Activated CD4-positive, alpha-beta T cell treated with anti-CD3 and anti-CD28 coated beads for 36 hours (primary cell): ENCODE results near the gene PAH. TPM values are rescaled to one million over a fixed set of nuclear protein-coding genes. Genes with fewer than 3 reads are reported as not detected.

Source experiments
- ATAC-seq: fragments of 200-7000 bp; cut with Tn5 transposase; one replicate; pipeline ENCODE4 v1.10.0; 2021; ENCODE audit warnings: mild to moderate bottlenecking, moderate library complexity
- CTCF ChIA-PET: fragments of 350-600 bp; sonication (Branson Sonifier 250); formaldehyde crosslinking; loops from one replicate; lab custom pipeline; 2021; ENCODE audit warnings: antibody characterized with exemption; lab: Charles Lee
- POLR2A ChIA-PET: fragments of 350-600 bp; sonication (Branson Sonifier 250); formaldehyde crosslinking; loops from one replicate; lab custom pipeline; 2021; ENCODE audit warnings: antibody characterized with exemption, inconsistent platforms; lab: Charles Lee
- DNase-seq: peaks from one replicate; pipeline ENCODE4 v3.0.0-alpha.2; 2020
- H3K27ac Mint-ChIP-seq: one replicate; pipeline ENCODE4 v1.8.0; 2021; ENCODE audit warnings: mixed read lengths
- H3K27me3 Mint-ChIP-seq: one replicate; pipeline ENCODE4 v1.8.0; 2021; ENCODE audit warnings: mixed read lengths
- H3K36me3 Mint-ChIP-seq: one replicate; pipeline ENCODE4 v1.8.0; 2021; ENCODE audit warnings: low read depth, mixed read lengths
- H3K4me1 Mint-ChIP-seq: one replicate; pipeline ENCODE4 v1.8.0; 2021; ENCODE audit warnings: mixed read lengths
- H3K4me3 Mint-ChIP-seq: one replicate; pipeline ENCODE4 v1.8.0; 2021; ENCODE audit warnings: mild to moderate bottlenecking, moderate library complexity, mixed read lengths
- H3K9me3 Mint-ChIP-seq: one replicate; pipeline ENCODE4 v1.8.0; 2021; ENCODE audit warnings: low read depth, mixed read lengths
- intact Hi-C, 2 experiments: fragments of 100-400 bp; cut with DNase I in 1 of 2; cut with micrococcal nuclease in 1 of 2; formaldehyde crosslinking; loops; one replicate each; pipeline versions ENCODE4 v1.14.2 to v1.15.1; 2022 to 2024; cut with DNase I, micrococcal nuclease
- total RNA-seq, 2 experiments: library from RNA; stranded (reverse); gene quantifications; one replicate each; pipeline ENCODE4 v1.2.3, GENCODE V29; 2021

Gene PAH
- total RNA-seq, 2 experiments from 2014 or later, result not detected

DNA sequence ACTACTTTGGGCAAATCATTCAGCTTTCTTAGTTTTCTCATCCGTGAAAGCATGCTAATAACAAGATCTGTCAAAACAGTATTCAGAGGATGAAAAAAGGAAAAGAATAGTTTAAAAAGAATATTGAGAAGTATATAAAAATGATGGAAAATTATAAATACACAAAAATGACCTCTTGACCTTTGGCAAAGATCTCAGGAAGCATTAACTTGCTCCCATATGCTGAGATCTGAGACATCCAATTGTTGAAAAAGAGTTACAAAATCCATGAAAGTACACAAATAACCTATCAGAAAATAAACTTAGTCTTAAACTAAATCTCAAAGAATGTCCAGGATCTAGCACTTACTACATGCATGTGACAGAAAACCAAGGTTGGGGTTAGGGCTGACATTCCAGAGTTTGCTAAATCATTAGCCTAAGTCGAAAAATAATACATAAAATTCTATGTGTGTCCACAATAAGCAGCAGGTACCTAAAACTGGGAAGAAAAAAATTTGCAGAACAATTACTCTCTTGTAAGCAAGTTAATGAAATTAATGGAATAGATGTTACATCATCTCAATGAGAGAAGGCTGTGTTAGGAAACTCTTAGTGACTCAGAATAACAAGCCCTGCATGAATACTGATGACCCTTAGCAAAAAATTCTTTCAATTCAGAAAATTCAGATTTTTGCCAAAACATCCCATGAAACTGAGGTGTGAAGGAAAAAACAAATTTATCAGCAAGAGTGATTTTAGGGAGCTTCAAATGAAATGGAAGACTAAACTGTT is 3.4 kb downstream of the PAH start:
- ChIA-PET POLR2A (no interaction called here), CTCF (no interaction called here)
- Mint-ChIP-seq H3K36me3 (no peaks in the 10 kb centered on the region), H3K4me1 (peaks cover 6% of the 10 kb centered on the region), H3K9me3 (no peaks in the 10 kb centered on the region), H3K27ac (no peak overlapping the region), H3K27me3 (peaks cover 15% of the 10 kb centered on the region), H3K4me3 (no peak overlapping the region)
- intact Hi-C loops, result no loop called here
- ATAC-seq (no peak), DNase-seq (no peak)

DNA sequence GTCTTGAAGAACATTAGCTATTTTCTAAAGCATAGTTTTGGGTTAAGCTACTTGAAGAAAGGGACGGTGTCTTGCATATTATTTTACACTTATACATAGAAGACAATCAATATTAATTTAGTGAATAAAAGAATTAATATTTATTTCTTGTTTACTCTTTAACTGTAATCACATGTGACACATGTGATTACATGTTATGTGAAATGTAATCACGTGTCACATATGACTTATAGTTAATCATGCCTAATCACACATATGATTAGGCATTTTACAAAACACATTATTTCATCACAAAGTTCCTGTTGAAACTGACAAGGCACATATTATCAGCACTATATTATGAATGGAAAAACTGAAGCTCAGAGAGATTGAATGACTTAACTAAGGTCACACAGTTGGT is 4.8 kb downstream of the PAH start:
- Mint-ChIP-seq H3K27ac (no peak overlapping the region), H3K9me3 (no peaks in the 10 kb centered on the region), H3K27me3 (peaks cover 11% of the 10 kb centered on the region), H3K4me3 (no peak overlapping the region), H3K36me3 (no peaks in the 10 kb centered on the region), H3K4me1 (peaks cover 2% of the 10 kb centered on the region)
- ATAC-seq (no peak), DNase-seq (no peak)
- POLR2A ChIA-PET, result no interaction called here
- intact Hi-C loops, result no loop called here
- CTCF ChIA-PET, result interaction anchor here (0.6 kb wide), 1 partner anchor 19 kb away, joined by 4 read pairs; no protein-coding TSS in a partner anchor

DNA sequence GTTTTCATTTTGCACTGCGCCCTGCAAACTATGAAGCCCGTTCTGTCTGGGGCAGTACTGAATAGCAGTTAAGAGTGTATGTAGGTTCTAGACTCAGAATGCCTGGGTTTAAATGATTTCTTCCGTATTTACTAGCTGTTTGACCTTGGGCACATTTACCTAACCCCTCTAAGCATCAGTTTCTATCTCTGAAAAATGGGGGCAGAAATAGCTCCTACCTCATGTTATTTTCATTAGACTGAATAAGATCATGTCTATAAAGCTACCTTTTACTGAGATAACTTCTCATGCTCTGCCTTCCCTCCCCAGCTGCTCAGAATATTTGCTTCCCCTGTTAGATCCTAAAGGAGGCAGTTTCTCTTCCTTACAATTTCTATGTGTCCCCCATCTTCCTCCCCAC is 5.7 kb downstream of the PAH start:
- no peaks in the 10 kb centered on the region for H3K9me3 Mint-ChIP-seq
- intact Hi-C loops, result no loop called here
- H3K27me3 Mint-ChIP-seq, result peaks cover 10% of the 10 kb centered on the region
- DNase-seq, result no peak
- no peak for ATAC-seq
- ChIA-PET POLR2A (no interaction called here), CTCF (no interaction called here)
- H3K27ac Mint-ChIP-seq, result no peak overlapping the region
- no peak overlapping the region for H3K4me3 Mint-ChIP-seq
- no peaks in the 10 kb centered on the region for H3K36me3 Mint-ChIP-seq
- no peaks in the 10 kb centered on the region for H3K4me1 Mint-ChIP-seq

DNA sequence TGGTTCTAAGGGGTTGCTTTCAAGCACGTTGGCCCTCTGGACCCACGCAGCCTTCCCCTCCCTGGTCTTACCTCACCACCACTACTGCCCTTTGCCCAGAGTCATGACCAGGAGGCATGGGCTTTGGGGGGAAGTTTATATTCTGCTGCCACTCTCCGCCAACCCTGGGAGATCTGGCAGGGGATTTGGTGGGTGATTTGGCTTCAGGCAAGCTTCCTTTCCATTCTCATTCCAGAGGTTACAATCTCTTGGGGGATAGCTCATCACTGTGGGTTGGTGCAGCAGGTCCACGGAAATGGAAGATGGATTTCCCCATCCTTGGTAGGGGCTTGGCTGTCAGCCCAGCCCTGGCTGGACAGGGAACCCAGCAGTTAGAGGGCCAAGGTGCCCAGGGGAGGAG is 6.3 kb downstream of the PAH start:
- ATAC-seq (no peak), DNase-seq (no peak)
- ChIA-PET CTCF (no interaction called here), POLR2A (no interaction called here)
- Mint-ChIP-seq H3K27ac (no peak overlapping the region), H3K27me3 (peaks cover 10% of the 10 kb centered on the region), H3K9me3 (no peaks in the 10 kb centered on the region), H3K4me3 (no peak overlapping the region), H3K4me1 (no peaks in the 10 kb centered on the region), H3K36me3 (no peaks in the 10 kb centered on the region)
- intact Hi-C loops, result no loop called here

DNA sequence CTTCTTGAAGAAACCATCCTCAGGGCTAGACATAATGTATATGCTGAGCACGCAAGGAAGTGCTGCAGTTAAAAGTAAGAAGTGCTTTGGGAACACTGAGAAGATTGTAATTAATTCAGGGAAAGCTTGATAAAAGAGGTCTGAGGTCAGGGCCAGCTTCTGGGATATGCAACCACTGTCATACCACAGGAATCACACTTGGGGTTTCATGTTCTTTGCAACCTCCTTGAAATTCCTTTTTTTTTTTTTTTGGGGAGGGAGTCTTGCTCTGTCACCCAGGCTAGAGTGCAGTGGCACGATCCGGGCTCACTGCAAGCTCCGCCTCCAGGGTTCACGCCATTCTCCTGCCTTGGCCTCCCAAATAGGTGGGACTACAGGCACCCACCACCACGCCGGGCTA is 6.9 kb downstream of the PAH start:
- CTCF ChIA-PET, result interaction anchor here (0.7 kb wide), 1 partner anchor 108 kb away, joined by 3 read pairs; no protein-coding TSS in a partner anchor
- Mint-ChIP-seq H3K27me3 (peaks cover 11% of the 10 kb centered on the region), H3K9me3 (no peaks in the 10 kb centered on the region), H3K4me3 (no peak overlapping the region), H3K4me1 (no peaks in the 10 kb centered on the region), H3K27ac (no peak overlapping the region), H3K36me3 (no peaks in the 10 kb centered on the region)
- DNase-seq, result no peak
- POLR2A ChIA-PET, result no interaction called here
- no peak for ATAC-seq
- intact Hi-C loops, result no loop called here

DNA sequence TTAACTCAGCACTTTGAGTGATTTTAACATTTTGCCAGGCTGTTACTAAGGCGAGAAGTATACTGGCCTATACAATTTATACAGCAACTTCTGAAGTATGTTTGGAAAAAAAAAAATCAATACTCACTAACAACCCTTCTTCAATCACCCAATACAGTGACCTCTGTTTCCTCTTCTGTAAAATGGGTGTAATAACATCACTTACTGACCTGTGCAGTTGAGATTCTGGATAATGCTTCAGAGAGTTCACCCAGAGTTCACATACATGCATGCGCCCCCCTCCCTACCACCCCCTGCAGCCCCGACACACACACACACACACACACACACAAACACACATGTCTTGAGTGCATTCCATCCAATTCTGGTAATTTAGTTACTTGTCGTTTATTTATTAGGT is 9.1 kb downstream of the PAH start:
- Mint-ChIP-seq H3K9me3 (no peaks in the 10 kb centered on the region), H3K27ac (no peak overlapping the region), H3K36me3 (no peaks in the 10 kb centered on the region), H3K27me3 (peaks cover 14% of the 10 kb centered on the region), H3K4me1 (no peaks in the 10 kb centered on the region), H3K4me3 (no peak overlapping the region)
- no peak for DNase-seq
- CTCF ChIA-PET, result no interaction called here
- POLR2A ChIA-PET, result no interaction called here
- intact Hi-C loops, result no loop called here
- ATAC-seq, result no peak

DNA sequence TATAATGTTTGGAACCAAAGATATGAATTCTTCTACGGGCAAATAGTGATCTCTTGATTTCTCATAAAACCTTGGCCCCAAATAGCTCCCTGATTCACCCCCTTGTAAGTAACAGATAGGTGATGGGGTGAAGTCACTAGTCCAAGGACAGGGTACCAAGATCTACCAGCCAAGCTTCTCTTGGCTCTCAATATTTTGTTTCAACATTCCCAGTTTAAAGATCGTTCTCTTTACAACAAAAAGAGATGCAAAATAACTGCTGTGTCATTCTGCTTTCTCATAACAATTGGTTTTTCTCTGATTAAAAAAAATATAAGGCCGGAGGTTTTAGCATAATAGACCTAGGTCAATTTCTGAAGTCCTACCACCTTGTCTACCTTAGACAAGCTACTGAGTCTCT is 11.8 kb downstream of the PAH start:
- no peak overlapping the region for H3K27ac Mint-ChIP-seq

DNA sequence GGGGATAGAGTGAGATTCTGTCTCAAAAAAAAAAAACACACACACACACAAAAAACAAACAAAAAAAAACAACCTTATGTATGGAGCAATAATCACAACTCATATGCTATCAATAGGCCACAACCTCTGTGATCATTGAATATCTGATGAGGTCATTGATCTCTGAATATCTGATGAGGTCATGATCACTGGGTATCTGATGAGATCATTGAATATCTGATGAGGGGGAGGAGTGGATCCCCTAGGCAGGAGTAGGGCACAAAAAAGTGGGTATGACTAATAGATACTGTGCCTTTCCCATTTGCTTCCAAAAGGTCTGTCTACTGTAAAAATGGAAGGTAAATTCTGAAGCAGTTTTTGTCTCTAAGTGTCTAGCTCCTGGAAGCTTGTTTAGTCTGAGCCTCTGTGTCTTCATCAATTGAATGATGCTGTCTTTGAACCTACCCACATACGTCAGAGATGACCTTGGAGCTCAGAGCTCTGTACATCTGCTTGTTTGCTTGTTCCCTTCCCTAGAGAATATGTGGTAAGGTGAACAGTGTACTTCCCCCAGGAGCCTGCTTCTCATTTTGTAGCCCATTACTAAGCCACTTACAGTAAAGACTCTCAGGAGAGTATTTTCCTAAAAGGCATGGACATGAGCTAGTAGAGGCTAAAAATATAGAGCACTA is 13.6 kb downstream of the PAH start:
- ChIA-PET POLR2A (no interaction called here), CTCF (no interaction called here)
- H3K36me3 Mint-ChIP-seq, result no peaks in the 10 kb centered on the region
- H3K9me3 Mint-ChIP-seq, result no peaks in the 10 kb centered on the region
- no peaks in the 10 kb centered on the region for H3K4me1 Mint-ChIP-seq
- no peak for ATAC-seq
- H3K27ac Mint-ChIP-seq, result no peak overlapping the region
- intact Hi-C loops, result no loop called here
- DNase-seq, result no peak
- no peak overlapping the region for H3K4me3 Mint-ChIP-seq
- peaks cover 9% of the 10 kb centered on the region for H3K27me3 Mint-ChIP-seq

More for the DNA sequence above, 11.8 kb downstream of the PAH start:
- DNase-seq (no peak), ATAC-seq (no peak)
- Mint-ChIP-seq H3K36me3 (no peaks in the 10 kb centered on the region), H3K4me3 (no peak overlapping the region), H3K4me1 (no peaks in the 10 kb centered on the region), H3K9me3 (no peaks in the 10 kb centered on the region), H3K27me3 (peaks cover 10% of the 10 kb centered on the region)
- ChIA-PET CTCF (interaction anchor here (0.6 to 1.2 kb wide), 3 partner anchors 13 to 638 kb away, joined by 3 to 5 read pairs (median 3); no protein-coding TSS in a partner anchor), POLR2A (no interaction called here)
- intact Hi-C loops, result no loop called here

DNA sequence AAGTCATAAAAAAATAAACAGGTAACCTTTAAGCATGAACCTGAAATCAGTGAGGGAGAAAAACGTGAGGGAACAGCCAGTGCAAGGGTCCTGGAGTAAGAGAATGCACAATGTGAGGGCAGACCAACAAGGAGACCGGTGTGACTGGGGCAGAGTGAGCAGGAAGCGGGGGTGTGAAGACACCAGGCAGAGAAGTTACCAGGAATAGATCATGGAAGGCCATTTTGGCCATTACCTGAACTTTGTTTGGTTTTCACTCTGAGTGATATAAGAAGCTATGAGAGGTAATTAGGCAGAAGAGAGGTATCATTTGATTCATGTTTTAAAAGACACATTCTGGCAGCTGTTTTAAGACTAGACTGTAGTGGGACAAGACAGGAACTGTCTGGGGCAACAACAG is 15.0 kb downstream of the PAH start:
- ChIA-PET POLR2A (no interaction called here), CTCF (no interaction called here)
- H3K27ac Mint-ChIP-seq, result no peak overlapping the region
- H3K9me3 Mint-ChIP-seq, result no peaks in the 10 kb centered on the region
- no peak for DNase-seq
- no peaks in the 10 kb centered on the region for H3K36me3 Mint-ChIP-seq
- no peak for ATAC-seq
- no peaks in the 10 kb centered on the region for H3K4me1 Mint-ChIP-seq
- H3K4me3 Mint-ChIP-seq, result no peak overlapping the region
- intact Hi-C loops, result no loop called here
- H3K27me3 Mint-ChIP-seq, result peaks cover 9% of the 10 kb centered on the region

DNA sequence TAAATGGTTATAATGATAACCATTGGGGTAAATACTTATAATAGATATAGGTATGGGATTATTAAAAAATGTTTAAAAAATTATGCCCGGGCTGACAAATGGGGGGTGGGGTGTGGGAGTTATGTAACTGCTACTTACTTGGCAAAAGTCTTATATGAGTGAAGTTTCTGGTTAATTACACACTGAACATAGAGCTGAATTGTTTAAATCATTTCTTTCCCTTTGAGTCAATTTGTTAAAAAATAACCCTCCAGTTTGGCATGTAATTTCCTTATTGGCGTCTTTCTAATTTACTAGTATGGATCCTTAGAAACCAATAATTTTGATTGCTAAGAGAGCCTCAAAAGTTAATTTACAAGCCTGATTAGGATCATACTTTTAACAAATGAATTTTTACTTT is 16.7 kb downstream of the PAH start:
- Mint-ChIP-seq H3K27me3 (peaks cover 7% of the 10 kb centered on the region), H3K27ac (no peak overlapping the region), H3K9me3 (no peaks in the 10 kb centered on the region), H3K4me3 (no peak overlapping the region), H3K4me1 (no peaks in the 10 kb centered on the region), H3K36me3 (no peaks in the 10 kb centered on the region)
- DNase-seq (no peak), ATAC-seq (no peak)
- intact Hi-C loops, result no loop called here
- CTCF ChIA-PET, result no interaction called here
- POLR2A ChIA-PET, result no interaction called here

DNA sequence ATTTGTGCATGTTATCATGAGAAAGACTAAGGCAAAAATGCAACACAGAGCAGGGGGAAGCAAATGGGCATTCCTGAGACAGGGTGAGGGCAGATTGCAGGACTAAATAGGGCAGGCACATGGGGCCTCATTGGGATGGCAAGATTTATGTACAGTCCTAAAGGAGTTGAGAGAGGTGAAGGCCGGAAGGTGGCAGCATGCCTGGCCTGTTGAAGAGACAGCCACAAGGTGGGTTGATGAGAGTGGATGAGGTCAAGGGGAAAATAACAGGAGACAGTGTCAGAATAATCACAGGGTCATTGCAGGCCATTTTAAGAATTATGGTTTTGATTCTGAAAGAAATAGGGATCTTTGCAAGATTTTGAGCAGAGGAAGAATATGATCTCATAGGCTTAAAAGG is 21.0 kb downstream of the PAH start:
- Mint-ChIP-seq H3K27ac (no peak overlapping the region), H3K36me3 (no peaks in the 10 kb centered on the region), H3K4me1 (no peaks in the 10 kb centered on the region), H3K4me3 (no peak overlapping the region), H3K9me3 (no peaks in the 10 kb centered on the region), H3K27me3 (no peaks in the 10 kb centered on the region)
- ChIA-PET POLR2A (no interaction called here), CTCF (no interaction called here)
- intact Hi-C loops, result no loop called here
- ATAC-seq, result no peak
- DNase-seq, result no peak

DNA sequence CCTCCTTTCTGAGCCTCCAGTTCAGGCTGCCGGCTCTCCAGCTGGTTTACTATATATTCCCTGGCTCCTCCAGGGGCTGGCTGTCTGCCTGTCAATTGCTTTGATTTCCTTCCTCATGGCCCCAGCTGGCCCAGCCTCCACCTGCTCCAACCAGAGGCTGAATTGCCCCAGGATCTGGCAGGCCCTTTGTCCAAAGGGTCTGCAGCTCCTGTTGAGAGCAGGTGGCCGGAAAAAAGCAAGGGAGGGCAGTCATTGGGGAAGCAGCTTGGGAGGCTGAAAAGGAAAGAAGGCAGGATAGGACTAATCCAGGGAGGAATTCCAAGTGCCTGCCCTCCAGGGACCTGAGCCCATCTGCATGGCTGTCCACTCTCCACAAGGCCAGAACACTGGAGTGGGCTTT is 25.3 kb downstream of the PAH start:
- H3K4me1 Mint-ChIP-seq, result no peaks in the 10 kb centered on the region
- ATAC-seq (no peak), DNase-seq (no peak)
- H3K4me3 Mint-ChIP-seq, result no peak overlapping the region
- ChIA-PET CTCF (interaction anchor here (0.7 kb wide), 1 partner anchor 13 kb away, joined by 3 read pairs; no protein-coding TSS in a partner anchor), POLR2A (no interaction called here)
- H3K27me3 Mint-ChIP-seq, result peaks cover 2% of the 10 kb centered on the region
- H3K27ac Mint-ChIP-seq, result no peak overlapping the region
- H3K36me3 Mint-ChIP-seq, result no peaks in the 10 kb centered on the region
- no peaks in the 10 kb centered on the region for H3K9me3 Mint-ChIP-seq
- intact Hi-C loops, result no loop called here
